C1 segment of cervical spinal cord (tissue), 14 donors: Measurements from ENCODE around the gene ABCA7.
"Not testable (repeated sequence)": the region's sequence is repeated elsewhere in the genome, so short reads cannot be mapped to it uniquely, and the experiment has no call there.

Experiments
- DNase-seq, 14 donors: peaks; one replicate each; lab custom pipeline; 2025; lab: John Stamatoyannopoulos, UW

Gene ABCA7

DNA sequence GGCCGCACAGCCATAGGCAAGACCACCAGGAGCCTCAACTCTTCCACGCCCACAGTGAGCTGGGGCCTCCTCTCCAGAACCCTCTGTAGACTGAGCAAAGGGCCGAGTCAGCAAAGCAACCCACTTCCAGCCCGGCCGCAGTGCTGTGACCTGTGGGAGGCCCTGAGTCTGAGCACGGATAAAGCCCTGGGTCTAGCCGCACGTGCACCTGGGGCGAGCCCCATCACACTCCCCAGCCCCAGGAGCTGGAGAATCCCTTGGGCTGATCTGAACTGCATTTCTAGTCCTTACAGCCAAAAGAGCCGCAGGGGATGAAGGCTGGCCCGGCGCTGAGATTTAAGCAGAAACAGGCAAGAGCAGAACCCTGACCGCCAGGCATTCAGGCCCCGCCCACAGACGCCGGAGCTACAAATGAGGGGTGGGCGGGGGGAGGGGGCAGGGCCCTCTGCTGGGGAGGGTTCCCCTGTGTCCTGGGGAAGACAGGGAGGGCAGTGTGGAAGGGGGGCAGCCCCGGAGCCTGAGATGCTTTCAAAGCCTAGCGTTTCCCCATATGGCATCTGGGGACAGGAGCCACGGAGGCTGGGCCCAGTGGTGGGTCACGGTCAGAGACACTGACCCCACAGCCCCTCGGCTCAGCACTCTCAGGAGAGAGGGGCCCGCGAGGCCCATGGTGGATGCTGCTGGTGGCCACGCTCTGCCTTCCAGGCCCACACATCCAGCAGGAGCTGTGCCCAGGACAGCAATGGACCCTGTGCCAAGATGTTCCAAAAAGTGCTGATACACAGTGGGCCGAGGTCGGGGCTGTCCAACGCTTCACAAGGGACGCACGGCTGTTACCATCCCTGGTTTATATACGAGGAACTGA is 23.9 kb upstream of the ABCA7 start:
- no peak for DNase-seq

DNA sequence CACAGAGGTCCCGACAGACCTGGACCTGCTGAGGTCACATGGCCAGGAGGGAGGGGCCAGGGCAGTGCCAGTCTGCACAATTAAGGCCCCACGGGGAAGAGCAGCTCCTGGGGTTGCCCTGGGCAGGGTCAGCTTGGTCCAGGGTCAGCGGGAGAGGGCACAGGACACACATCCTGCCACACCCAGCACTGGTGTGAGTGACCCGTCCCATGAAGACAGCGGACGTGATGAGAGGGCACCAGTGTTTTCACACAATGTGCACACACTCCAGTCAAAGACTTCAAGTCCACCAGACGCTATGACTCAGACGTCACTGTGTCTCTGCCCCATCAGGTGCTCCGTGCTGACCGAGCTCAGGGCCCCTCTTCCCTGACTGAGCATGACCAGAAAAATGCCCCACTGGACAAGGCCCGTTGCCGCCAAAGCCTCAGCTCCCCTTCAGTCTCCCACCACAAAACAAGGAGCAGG is 23.2 kb upstream of the ABCA7 start:
- DNase-seq: peak in 1 of 14 donors; percentile 11

DNA sequence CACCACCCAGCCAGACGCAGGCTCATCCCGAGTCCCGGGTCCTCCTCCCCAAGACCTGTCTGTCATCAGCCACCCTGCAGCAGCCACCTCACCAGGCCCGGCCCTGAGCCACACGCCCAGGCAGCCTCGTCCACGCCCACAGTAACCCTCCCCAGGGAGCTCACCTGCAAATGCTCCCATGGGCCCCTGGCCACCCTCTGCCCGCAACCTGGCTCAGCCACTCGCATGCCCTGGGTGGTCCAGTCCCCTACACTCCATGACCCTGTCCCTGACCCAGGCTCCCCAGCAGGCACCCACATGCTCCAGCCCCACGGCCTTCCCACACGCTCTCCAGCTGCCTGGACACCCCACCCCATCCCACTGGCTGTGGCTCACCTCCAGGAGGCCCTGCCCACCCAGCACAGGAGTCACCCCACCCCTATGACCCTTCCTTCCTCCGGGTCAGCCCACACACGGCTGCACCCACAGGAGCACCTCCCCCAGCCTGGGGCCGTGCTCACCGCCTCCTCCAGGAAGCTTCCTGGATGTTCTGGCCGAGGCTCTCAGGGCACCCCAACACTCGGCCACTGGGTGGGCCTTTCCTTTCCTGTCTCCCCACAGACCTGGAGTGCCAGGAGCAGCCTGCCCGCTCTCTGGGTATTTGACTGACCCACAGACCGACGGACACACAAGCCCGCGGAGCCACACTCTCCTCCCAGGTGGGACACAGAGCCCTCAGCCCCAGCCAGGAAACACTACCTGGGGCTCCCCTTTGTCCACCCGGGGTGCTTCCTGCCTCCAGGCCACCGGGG is 22.6 kb upstream of the ABCA7 start:
- DNase-seq: no peak

DNA sequence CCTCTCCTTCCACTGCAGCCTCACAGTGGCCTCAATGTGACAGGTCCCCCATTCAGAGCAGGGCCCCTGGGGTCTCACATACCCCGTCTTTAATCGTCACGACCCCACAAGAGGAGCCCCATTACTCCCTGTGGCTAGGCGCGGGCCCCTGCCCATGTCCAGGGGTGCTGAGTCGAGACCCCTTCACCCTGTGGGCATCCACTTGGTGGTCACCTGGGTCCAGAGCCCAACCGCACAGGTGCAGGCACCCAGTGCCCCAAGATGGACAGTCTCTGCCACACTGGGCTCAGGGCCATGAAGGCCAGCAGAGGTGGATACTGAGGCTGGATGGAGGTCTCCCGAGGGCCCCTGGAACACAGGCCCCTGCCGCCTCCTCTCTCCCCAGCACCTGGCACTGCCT is 22.0 kb upstream of the ABCA7 start:
- DNase-seq: no peak

DNA sequence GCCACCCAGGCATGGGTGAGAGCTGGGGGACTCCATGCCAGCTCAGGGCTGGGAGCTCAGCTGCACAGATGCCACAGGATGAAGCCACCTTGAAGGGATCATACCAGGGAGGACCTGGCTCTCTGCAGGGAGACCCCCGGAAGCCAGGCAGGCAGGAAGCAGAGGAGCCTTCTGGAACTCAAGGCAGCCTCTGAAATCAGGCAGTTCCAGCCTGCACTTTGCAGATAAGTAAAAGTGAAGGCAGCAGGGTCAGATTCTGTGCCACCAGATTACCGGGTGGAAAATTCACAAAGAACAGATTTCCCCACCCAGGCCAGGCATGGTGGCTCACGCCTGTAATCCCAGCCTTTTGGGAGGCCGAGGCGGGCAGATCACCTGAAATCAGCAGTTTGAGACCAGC is 21.5 kb upstream of the ABCA7 start:
- no peak for DNase-seq

DNA sequence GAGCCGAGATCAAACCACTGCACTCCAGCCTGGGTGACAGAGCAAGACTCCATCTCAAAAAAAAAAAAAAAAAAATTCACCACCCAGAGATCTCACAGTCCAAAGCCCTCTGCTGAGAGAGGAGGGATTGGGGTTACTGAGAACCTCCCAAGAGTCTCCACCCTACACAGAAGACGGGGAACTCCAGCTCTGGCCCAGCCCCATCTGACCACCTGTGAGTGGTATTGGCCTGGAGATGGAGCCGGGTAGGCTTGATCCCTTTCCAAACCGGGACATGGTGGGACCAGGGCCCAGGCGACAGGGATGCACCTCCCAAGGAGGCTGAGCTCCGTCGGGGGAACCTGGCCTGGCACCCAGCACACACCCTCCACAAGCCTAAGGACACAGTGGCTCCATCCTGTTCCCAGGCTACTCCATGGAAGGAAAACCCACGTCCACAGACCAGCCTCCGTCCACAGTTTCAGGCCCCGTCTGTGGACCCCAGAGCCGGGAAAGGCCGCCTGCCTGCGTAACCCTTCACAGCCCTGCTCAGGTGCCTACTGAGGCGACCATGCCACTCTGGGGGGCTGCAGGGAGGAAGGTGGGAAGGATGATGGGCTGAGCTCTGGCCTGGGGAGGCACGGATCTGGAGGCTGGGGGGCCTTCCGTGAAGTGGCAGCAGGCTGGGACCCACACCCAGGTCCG is 20.8 kb upstream of the ABCA7 start:
- DNase-seq: no peak

DNA sequence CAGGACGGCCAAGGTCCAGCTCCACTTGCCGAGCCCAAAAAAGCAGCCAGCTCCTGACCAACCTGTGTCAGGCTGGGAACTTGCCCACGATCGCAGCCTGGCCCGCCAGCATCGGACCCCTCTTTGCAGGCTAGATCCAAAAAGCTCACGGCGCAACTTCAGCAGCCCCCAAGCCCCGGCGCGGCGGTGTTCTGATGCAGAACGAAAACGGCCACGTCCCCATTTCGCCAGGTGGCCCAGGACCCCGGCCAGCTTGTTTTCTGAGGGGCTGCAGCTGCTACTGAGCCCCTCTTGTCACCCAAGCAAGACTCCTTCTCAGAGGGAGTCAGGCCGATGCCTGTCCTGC is 20.3 kb upstream of the ABCA7 start:
- no peak for DNase-seq

DNA sequence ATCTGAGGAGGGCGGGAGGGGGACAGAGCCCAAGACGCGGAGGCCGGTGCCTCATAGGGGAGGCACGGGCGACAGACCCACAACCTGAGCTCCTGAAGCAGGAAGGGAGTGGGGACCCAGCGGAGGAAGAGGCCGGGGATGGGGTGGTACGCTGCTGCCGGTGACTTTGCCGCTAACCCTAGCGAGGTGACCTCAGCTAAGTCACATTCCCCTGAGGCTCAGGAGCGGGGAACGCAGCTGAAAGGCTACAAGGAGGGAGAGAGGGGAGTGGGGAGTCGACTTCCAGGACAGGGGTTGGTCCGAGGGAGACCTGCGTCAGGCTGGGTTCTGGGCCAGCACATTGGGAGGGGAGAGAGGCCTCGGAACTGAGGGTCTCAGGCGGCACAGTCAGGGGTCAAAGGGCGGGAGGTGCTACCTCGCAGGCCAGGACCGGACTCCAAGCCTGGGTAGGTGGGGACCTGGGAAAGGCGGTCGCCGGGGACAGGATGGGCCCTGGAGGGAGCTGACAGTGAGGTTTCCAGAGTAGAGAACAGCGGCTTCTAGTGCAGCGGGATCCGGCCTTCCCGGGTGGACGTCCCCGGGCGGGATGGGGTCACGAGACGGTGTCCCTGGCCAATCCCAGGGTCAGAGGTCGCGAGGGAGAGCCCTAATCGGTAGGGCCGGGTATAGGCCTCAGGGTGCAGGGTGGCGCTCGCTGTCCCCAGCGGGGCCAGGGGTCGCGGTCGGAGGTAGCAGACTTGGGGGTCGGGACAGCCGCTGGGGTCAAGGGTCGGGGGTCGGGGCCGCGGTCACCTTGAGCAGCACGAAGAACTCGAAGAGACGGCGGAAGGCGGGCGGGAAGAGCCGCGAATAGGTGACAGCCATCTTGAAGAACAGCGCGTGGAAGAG is 19.7 kb upstream of the ABCA7 start:
- peak in 1 of 14 donors; percentile 33 for DNase-seq

DNA sequence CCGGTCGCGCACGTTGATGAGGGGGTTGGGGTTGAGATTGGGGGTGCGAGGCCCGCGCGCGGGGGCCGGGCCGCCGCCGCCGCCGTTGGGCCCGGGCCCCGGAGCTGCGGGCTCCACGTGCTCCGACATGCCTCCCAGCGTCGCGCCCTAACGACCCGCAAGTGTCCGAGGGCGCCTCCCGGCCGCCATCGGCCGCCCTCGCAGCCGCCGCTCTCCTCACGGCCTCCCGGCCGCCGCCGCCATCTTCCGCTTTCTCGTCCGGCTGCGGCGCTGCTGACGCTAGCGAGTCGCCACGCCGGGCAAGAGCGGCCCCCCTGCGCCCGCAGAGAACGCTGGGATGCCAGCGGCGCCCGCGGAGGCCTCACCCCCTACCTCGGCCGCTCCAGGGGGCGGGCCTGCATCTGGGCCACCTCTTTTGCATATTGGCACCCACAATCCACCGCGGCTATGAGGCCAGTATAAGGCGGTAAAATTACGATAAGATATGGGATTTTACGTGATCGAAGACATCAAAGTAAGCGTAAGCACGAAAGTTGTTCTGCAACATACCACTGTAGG is 19.0 kb upstream of the ABCA7 start, which contains the start of gene TMEM259:
Gene TMEM259, minus strand, starts transcription at position 256 of the 558 bp plus-strand sequence. Its CDS starts 127 bp downstream, at position 129.
- DNase-seq: peak; percentile 57 to 96 (median 92)

DNA sequence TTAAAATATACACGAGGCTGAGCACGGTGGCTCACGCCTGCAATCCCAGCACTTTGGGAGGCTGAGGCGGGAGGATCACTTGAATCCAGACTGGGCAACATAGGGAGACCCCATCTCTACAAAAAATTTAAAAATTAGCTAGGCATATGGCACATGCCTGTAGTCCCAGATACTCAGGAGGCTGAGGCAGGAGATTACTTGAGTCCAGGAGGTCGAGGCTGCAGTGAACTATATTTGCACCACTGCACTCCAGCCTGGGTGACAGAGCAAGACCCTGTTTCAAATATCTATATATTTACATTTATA is 16.1 kb upstream of the ABCA7 start:
- DNase-seq: not testable (repeated sequence)

DNA sequence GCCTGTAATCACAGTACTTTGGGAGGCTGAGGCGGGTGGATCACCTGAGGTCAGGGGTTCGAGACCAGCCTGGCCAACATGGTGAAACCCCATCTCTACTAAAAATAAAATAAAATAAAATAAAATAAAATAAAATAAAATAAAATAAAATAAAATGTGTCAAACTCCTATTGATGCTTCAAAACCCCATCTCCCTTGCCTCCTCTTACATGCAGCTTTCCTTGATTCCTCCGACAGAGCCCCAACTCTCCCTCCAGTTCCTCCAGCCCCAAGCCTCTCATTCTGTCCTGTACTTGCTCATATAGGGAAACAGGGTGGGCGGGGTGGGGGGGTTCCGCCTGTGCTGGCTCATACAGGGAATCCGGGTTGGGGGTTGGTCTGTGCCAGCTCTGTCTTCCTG is 14.8 kb upstream of the ABCA7 start:
- not testable (repeated sequence) for DNase-seq

DNA sequence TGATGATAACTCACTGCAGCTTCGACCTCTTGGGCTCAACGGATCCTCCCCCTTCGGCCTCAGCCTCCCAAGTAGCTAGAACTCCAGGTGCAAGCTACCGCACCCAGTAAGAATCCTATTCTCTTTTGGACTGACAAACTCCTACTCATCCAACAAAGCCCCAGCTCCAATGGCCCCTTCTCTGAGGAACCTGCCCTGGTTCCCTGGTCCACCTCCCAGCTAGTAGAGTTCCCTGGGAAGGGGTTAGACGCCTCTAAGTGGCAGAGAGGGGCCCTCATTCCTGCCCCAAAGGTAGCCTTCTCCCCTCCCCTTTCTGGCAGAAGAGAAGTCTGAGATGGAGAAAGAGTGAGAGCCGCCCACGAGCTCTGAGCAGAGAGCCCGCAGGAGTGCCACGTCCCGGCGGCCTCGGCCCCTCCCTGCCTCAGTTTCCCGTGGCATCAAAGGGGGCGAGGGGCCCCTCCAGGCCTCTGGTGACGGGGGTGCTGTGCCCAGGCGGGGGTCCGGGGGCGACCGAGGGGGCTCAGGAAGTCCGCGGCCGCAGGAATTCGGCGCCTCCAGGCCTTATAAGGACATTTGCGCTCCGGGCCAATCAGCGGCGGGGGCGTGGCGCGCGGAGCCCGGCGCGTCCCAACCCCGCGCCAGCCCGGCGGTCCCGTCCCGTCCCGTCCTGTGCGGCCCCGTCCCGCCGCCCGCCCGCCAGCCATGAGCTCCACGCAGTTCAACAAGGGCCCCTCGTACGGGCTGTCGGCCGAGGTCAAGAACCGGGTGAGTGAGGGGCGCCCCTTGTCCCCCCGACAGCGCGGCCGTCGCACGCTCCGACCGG is 13.7 kb upstream of the ABCA7 start, which contains the start of gene CNN2:
Gene CNN2, plus strand, starts transcription at position 649 of the 823 bp plus-strand sequence. Its CDS starts 54 bp downstream, at position 703.
- peak in 1 of 14 donors; percentile 12 for DNase-seq

DNA sequence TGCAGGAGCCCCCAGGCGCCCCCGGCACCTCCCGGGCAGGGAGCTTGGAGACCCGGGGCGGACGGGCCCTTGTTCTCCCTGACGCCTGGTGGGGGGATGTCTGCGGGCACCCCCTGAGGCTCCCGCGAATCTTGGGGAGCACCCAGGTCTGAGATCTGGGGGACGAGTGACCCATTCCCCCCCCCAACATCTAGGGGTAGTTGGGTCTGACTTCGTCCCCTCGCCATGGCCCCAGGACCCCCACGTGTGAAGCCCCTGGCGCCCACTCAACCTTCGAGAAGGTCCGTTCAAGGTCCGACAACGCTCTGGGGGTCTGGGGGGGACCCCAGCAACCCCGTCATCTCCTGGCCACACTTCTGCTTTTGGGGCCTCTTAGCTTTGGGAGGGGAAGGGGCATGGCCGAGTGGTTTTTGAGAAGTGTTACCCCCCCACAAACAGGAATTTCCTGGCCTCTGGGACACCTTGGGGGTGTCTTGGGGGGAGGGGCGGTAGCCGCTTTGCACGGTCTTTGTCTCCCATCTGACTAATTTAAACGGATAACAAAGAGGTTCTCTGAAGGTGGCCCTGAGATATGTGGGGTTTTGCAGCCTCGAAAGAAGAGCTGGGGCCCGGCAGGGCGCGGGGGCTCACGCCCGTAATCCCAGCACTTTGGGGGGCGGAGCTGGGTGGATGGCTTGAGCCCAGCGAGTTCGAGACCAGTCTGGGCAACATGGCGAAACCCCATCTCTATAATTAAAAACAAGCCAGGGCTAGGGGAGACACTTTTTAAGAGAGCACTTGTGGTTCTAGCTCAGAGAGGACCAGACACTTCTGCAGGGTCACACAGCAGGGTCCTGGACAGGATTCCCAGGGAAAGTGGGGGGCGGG is 12.9 kb upstream of the ABCA7 start:
- no peak for DNase-seq

DNA sequence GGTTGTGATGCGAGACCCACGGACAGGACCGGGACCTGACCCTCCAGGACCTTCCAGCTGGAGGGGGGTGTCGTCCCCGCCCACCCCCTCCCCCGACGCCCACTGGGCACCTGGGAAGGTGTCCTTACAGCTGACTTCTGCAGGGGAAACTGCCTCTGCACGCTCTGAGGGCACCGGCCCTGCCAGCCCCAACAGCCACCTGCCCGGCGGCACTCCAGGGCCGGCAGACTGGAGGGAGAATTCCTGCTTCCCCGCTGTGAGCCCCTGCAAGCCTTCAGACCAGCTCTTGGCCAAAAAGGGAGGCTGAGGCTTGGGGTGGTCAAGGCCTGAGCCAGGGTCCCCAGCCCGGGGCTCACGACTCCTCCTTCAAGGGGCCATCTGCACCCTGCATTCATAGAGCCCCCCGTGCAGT is 12.3 kb upstream of the ABCA7 start:
- no peak for DNase-seq

DNA sequence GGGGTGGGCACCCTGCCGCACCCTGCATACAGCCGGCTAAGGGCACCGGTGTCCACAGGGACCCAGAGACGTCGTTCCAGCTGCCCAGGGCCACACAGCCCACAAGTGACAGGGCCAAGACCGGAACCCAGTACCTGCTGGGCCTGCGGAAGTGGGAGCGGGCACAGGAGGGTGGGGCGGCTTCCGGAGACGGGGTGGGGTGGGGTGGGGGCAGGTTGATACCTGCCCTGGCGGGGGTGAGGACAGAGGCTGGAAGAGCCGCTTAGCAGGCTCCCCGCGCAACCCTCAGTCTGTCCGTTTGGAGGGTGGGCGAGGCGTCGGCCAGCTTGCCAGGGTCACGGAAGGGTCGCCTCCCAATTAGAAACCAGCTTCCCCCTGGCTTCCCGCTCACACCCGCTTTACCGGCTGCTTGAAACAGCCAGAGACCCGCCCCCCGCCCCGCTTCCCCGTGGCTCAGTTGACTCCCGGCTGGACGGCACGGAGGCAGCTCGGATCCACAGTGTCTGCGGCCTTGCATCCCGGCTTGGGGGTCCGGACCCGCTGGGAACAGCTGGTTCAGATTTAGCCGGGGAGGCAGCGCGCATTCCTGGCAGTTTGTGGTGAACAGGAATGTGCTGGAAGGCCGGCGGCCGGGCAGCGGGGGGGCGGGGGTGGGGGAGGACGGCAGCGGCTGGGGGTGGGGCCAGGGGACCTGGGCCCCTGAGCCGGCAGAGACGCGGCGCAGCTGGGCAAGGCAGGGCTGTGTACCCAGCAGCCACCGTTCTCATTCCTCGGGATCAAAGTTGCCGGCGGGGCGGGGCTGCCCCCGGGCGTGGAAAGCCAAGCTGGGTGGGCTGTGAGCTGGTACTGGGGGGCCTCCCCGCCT is 11.6 kb upstream of the ABCA7 start:
- DNase-seq: no peak

DNA sequence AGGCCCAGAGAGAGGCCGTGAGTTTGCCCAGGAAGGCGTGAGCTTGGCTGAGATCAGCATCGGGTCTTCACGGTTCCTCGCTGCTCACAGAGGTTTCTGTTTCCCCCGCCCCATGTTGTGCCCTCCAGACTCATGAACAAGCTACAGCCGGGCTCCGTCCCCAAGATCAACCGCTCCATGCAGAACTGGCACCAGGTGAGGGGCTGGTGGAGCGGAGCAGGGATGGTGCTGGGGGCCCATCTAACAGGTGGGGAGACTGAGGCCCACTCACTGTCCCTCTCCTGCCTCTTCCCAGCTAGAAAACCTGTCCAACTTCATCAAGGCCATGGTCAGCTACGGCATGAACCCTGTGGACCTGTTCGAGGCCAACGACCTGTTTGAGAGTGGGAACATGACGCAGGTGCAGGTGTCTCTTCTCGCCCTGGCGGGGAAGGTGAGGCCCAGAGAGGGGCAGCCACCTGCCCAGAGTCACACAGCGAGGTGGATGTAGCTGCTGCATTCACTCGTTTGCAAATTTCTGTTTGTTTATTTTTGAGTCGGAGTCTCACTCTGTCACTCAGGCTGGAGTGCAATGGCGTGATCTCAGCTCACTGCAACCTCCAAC is 7.5 kb upstream of the ABCA7 start:
- DNase-seq: no peak

DNA sequence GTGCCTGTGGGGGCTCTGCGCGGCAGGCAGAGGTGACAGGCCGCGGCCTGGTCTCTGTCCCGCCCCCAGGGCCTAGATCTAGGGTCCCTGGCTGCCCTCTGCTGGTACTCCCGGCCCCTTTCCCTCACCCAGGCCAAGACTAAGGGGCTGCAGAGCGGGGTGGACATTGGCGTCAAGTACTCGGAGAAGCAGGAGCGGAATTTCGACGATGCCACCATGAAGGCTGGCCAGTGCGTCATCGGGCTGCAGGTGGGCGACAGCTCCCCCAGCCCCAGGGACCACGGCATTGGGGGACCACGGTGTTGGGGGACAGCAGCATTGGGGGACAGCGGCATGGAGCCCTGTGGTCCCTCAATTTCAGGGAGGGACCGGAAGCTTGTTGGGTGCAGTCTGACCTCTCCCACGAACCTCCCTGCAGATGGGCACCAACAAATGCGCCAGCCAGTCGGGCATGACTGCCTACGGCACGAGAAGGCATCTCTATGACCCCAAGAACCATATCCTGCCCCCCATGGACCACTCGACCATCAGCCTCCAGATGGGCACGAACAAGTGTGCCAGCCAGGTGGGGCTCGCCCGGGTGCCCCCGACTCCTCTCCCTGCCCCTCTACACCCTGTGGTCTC is 3.8 kb upstream of the ABCA7 start:
- DNase-seq: no peak
